KMS-11 (cell line): Measurements from ENCODE around the gene ZNF107.

Experiments used
- H2AFZ ChIP-seq: fragments of 200-600 bp; sonication (generic); 2 replicates; pipeline ENCODE4 v1.6.1; 2016; ENCODE audit warnings: antibody characterized with exemption, mixed run types, low read depth
- H3K27ac ChIP-seq: fragments of 200-600 bp; sonication (generic); 2 replicates; pipeline ENCODE4 v1.6.1; 2016; ENCODE audit warnings: mild to moderate bottlenecking, mixed run types
- H3K27me3 ChIP-seq: fragments of 200-600 bp; sonication (generic); 2 replicates; pipeline ENCODE4 v1.6.1; 2017; ENCODE audit warnings: mild to moderate bottlenecking, low read depth, mixed run types, moderate library complexity; ENCODE audit not compliant: insufficient read depth
- H3K36me3 ChIP-seq: fragments of 200-600 bp; sonication (generic); 2 replicates; pipeline ENCODE4 v1.6.1; 2017; ENCODE audit warnings: mild to moderate bottlenecking, mixed run types; ENCODE audit not compliant: insufficient read depth
- H3K4me1 ChIP-seq: fragments of 200-600 bp; sonication (generic); 2 replicates; pipeline ENCODE4 v1.6.1; 2016; ENCODE audit warnings: mild to moderate bottlenecking, low read depth, mixed run types; ENCODE audit not compliant: poor library complexity, severe bottlenecking
- H3K4me2 ChIP-seq: fragments of 200-600 bp; sonication (generic); 2 replicates; pipeline ENCODE4 v1.7.0; 2016; ENCODE audit warnings: mild to moderate bottlenecking, mixed run types
- H3K4me3 ChIP-seq: fragments of 200-600 bp; sonication (generic); IDR thresholded peaks from 2 replicates; pipeline ENCODE4 v1.6.1; 2017; ENCODE audit warnings: low read depth, low read length, mixed read lengths; ENCODE audit not compliant: insufficient read depth
- H3K79me2 ChIP-seq: fragments of 200-600 bp; sonication (generic); 2 replicates; pipeline ENCODE4 v1.6.1; 2016; ENCODE audit warnings: low read depth, mixed run types; ENCODE audit not compliant: insufficient read depth
- H3K9ac ChIP-seq: fragments of 200-600 bp; sonication (generic); 2 replicates; pipeline ENCODE4 v1.6.1; 2016; ENCODE audit warnings: mild to moderate bottlenecking, mixed run types
- H4K20me1 ChIP-seq: fragments of 200-600 bp; sonication (generic); 2 replicates; pipeline ENCODE4 v1.6.1; 2016; ENCODE audit warnings: mild to moderate bottlenecking, mixed run types; ENCODE audit not compliant: insufficient read depth
- CTCF ChIP-seq: fragments of 200-600 bp; sonication (generic); conservative IDR thresholded peaks from 2 replicates; pipeline ENCODE4 v1.6.1; 2017; ENCODE audit warnings: low read depth, mild to moderate bottlenecking, antibody characterized with exemption, low read length, moderate library complexity, mixed read lengths

Gene ZNF107

GRCh38 chr7:64758151-64758550, 92.2 kb downstream of the ZNF107 start:
- no peak overlapping the region for H2AFZ ChIP-seq
- no peak for TF ChIP-seq CTCF
- H3K79me2 ChIP-seq: no peaks in the 10 kb centered on the region
- H3K4me1 ChIP-seq: no peaks in the 10 kb centered on the region
- H3K27me3 ChIP-seq: no peaks in the 10 kb centered on the region
- H4K20me1 ChIP-seq: no peaks in the 10 kb centered on the region
- no peak overlapping the region for H3K4me2 ChIP-seq
- H3K9ac ChIP-seq: no peak overlapping the region
- no peak overlapping the region for H3K4me3 ChIP-seq
- no peak overlapping the region for H3K27ac ChIP-seq
- H3K36me3 ChIP-seq: no peaks in the 10 kb centered on the region
